T-cell (primary cell): ENCODE data around the gene SLITRK4. TPM values are rescaled to one million over a fixed set of nuclear protein-coding genes. Genes with fewer than 3 reads are reported as not detected.

Source experiments
- ATAC-seq, 4 experiments: fragments of 200-7000 bp in 3 of 4; fragments of 150-1000 bp in 1 of 4; cut with Tn5 transposase; replicated peaks in 1 of 4; 1 replicate in 3 of 4; 2 replicates in 1 of 4; pipeline ENCODE4 v1.10.0; 2021; ENCODE audit warnings: moderate library complexity in 3 of 4, mild to moderate bottlenecking in 2 of 4, moderate number of reproducible peaks in 1 of 4
- CTCF ChIA-PET, 2 donors: fragments of 300-600 bp; sonication (Branson Sonifier 250); formaldehyde crosslinking; loops; one replicate each; lab custom pipeline; 2022; ENCODE audit warnings: antibody characterized with exemption in 2 of 2; lab: Charles Lee
- POLR2A ChIA-PET, 2 donors: fragments of 300-600 bp; sonication (Branson Sonifier 250); formaldehyde crosslinking; loops; one replicate each; lab custom pipeline; 2022; ENCODE audit warnings: antibody characterized with exemption in 2 of 2; lab: Charles Lee
- DNase-seq, 35 experiments: peaks; one replicate each; pipeline versions ENCODE4 v3.0.0 to v3.0.0-alpha.2; 2013 to 2023
- H3K27ac ChIP-seq: one replicate; pipeline ENCODE4 v1.5.1; 2013; ENCODE audit warnings: low read length
- H3K27me3 ChIP-seq, 2 experiments: replicated peaks in 1 of 2; 1 replicate in 1 of 2; 2 replicates in 1 of 2; pipeline versions ENCODE4 v1.6.1 to v1.7.0; 2013; ENCODE audit warnings: low read length in 1 of 2, mixed read lengths in 1 of 2; ENCODE audit not compliant: control insufficient read depth in 2 of 2, insufficient read depth in 2 of 2; ENCODE audit errors: extremely low read depth in 1 of 2
- H3K36me3 ChIP-seq, 2 donors: 1 replicate in 1 of 2; 2 replicates in 1 of 2; pipeline versions ENCODE4 v1.6.1 to v1.7.0; 2013; ENCODE audit warnings: low read length in 1 of 2; ENCODE audit not compliant: control insufficient read depth in 2 of 2, insufficient read depth in 1 of 2; ENCODE audit errors: extremely low read depth in 1 of 2
- H3K4me1 ChIP-seq, 2 experiments: 1 replicate in 1 of 2; 2 replicates in 1 of 2; pipeline versions ENCODE4 v1.6.1 to v1.7.0; 2013; ENCODE audit warnings: low read length in 2 of 2, mixed read lengths in 1 of 2; ENCODE audit not compliant: insufficient read depth in 2 of 2, control insufficient read depth in 1 of 2; ENCODE audit errors: extremely low read depth in 1 of 2
- H3K4me3 ChIP-seq, 2 donors: 1 replicate in 1 of 2; 2 replicates in 1 of 2; pipeline versions ENCODE4 v1.5.1 to v1.7.0; 2013; ENCODE audit warnings: mild to moderate bottlenecking in 2 of 2, low read length in 1 of 2, moderate library complexity in 1 of 2; ENCODE audit not compliant: control insufficient read depth in 1 of 2; ENCODE audit errors: extremely low read depth in 1 of 2
- H3K9me3 ChIP-seq: 2 replicates; pipeline ENCODE4 v1.7.0; 2013
- H3K27ac Mint-ChIP-seq, 2 donors: one replicate each; pipeline ENCODE4 v1.8.0; 2020 to 2021; ENCODE audit warnings: mild to moderate bottlenecking in 2 of 2, mixed read lengths in 2 of 2
- H3K27me3 Mint-ChIP-seq, 2 donors: one replicate each; pipeline ENCODE4 v1.8.0; 2021 to 2022; ENCODE audit warnings: mixed read lengths in 2 of 2
- H3K36me3 Mint-ChIP-seq: one replicate; pipeline ENCODE4 v1.8.0; 2021; ENCODE audit warnings: mixed read lengths
- H3K4me1 Mint-ChIP-seq, 3 donors: one replicate each; pipeline ENCODE4 v1.8.0; 2020 to 2022; ENCODE audit warnings: mixed read lengths in 3 of 3, mild to moderate bottlenecking in 1 of 3
- H3K4me3 Mint-ChIP-seq, 3 donors: one replicate each; pipeline ENCODE4 v1.8.0; 2020 to 2022; ENCODE audit warnings: mild to moderate bottlenecking in 3 of 3, mixed read lengths in 3 of 3, moderate library complexity in 3 of 3
- H3K9me3 Mint-ChIP-seq, 3 donors: one replicate each; pipeline ENCODE4 v1.8.0; 2020 to 2022; ENCODE audit warnings: mixed read lengths in 3 of 3
- WGBS: methylation state at CpG from one replicate; pipeline ENCODE4 v1.1.5; 2013; ENCODE audit warnings: missing lambda C conversion rate; ENCODE audit not compliant: insufficient coverage; 5-methylcytosine and 5-hydroxymethylcytosine counted together
- total RNA-seq, 35 experiments: library from RNA in 6 of 35; stranded (reverse) in 6 of 35; fragments of 120-200 nt in 1 of 35; gene quantifications; one replicate each; pipeline versions ENCODE4 v1.2.1 to v1.2.4 and lab custom pipeline; 2013 to 2026

SLITRK4 gene
- total RNA-seq, 5 donors from 2014 or later (not counting 1 experiment from before 2014, with no cell fraction given) = not detected

DNA sequence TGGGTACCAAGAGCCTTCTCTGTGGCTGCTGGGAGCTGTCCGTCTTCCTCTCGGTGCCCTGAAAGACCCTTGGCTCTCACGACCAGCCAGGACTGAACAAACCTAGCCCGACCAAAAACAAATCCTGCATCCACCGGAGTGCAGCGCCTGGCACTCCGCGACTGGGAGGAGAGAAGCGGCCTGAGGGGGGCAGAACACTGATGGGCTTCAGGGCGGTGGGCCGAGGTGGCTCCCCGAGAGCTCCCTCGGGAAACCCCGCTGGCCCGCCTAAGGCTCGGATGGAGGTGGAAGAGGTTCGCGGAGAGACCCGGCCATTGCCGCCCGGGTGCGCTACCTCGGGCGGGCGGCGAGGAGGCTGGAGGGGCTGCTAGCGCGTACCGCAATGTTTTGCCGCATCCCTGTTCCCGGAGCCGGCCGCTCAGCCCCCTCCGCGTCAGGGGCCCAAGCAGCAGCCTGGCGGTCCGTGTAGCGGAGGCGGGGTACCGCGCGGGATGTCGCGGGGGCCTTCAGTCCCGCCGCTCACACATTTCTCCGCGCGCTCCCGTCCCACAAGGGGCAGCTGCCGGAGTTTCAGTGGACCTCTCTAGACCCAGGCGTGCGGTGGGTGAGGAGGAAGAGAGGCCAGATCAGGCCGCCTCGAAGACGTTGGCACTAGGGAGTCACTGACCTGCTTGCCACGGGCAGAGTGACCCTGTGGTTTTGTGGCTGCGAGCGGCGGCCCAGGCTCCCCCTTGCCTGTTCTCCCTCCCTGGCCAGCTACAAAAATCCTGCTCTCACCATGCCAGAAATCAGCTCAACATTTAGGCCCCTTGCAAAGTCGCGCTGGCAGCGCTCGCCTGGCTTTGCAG is 2.2 kb downstream of the SLITRK4 start:
- Mint-ChIP-seq H3K4me3 (no peak overlapping the region), H3K27me3 (peaks cover 18 to 45% of the 10 kb centered on the region in 2 donors), H3K36me3 (no peaks in the 10 kb centered on the region), H3K27ac (no peak overlapping the region), H3K4me1 (peaks cover 0 to 4% (median 0%) of the 10 kb centered on the region in 3 donors), H3K9me3 (no peaks in the 10 kb centered on the region)
- 7% methylated on average over 32 of the region's 64 CpGs for WGBS
- no peak for ATAC-seq
- no peak overlapping the region for H3K27ac ChIP-seq
- no peaks in the 10 kb centered on the region for H3K4me1 ChIP-seq
- H3K4me3 ChIP-seq = no peak overlapping the region
- H3K9me3 ChIP-seq = no peaks in the 10 kb centered on the region
- no peak for DNase-seq
- H3K27me3 ChIP-seq = peaks cover 0 to 20% of the 10 kb centered on the region in 2 experiments
- ChIA-PET CTCF (no interaction called here), POLR2A (no interaction called here)
- H3K36me3 ChIP-seq = no peaks in the 10 kb centered on the region

DNA sequence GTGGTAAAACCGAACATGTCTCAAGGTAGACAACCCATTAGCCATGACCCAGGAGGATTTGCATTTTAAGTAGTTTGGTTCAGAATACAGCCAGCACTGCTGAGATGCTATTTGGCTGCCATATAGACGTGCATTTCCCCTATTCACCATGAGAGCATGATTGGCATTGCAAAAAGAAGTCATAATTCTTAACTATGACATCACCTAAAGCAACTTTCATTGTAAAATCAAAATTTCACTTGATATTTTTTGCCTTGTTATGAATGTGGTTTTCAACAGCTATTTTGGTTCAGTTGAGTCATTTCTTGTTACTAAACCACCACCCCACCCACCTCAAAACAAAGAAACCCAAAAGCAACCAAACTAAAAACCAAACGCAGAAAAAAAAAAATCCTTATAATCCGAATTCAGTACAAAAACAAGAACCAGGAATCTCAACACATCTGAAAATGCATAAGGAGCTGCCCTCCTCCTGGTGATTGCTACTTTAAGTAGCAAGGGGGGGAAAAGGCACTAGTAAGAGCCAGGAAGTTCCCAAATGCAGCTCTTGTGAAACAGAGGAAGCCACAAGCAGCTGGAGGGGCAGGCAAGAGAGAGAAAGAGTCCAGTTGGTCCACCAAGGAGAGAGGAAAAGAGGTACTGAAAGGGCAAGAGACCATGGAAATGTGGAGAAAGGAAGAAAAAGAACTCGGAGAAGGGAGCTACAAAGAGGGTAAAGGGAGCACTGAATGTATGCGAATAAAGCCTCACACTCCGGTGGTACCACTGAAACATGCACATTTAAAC is 3.1 kb downstream of the SLITRK4 start:
- Mint-ChIP-seq H3K9me3 (no peaks in the 10 kb centered on the region), H3K4me1 (peaks cover 0 to 4% (median 0%) of the 10 kb centered on the region in 3 donors), H3K27me3 (peaks cover 18 to 49% of the 10 kb centered on the region in 2 donors), H3K4me3 (no peak overlapping the region), H3K27ac (no peak overlapping the region), H3K36me3 (no peaks in the 10 kb centered on the region)
- no CpG with 5 or more reads among the region's 7 CpGs for WGBS
- no peak overlapping the region for H3K4me3 ChIP-seq
- no peaks in the 10 kb centered on the region for H3K9me3 ChIP-seq
- DNase-seq (no peak), ATAC-seq (no peak)
- H3K27me3 ChIP-seq = peaks cover 0 to 20% of the 10 kb centered on the region in 2 experiments
- H3K4me1 ChIP-seq = no peaks in the 10 kb centered on the region
- CTCF ChIA-PET = no interaction called here
- no peak overlapping the region for H3K27ac ChIP-seq
- POLR2A ChIA-PET = no interaction called here
- no peaks in the 10 kb centered on the region for H3K36me3 ChIP-seq

DNA sequence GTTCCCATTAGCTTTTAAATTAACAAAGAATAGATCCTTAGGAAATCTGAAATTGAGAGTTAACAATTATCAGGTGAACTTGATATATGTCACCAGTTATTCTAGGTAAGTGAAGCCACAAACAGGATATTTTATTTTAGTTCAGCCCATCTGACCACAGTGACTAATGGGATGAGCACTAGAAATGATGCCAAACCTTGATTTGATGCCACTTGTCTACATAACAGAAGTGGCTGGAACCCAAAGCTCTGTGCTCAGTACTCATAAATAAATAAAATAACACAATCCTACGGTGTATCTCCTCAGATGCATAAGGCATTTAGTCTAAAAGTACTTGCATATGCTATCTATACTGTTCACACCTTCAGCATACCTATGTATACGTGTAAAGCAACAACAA is 12.2 kb downstream of the SLITRK4 start:
- Histone ChIP-seq H3K9me3 (no peaks in the 10 kb centered on the region), H3K36me3 (no peaks in the 10 kb centered on the region), H3K4me1 (no peaks in the 10 kb centered on the region), H3K27ac (no peak overlapping the region), H3K27me3 (no peaks in the 10 kb centered on the region), H3K4me3 (no peak overlapping the region)
- Mint-ChIP-seq H3K9me3 (no peaks in the 10 kb centered on the region), H3K27ac (no peak overlapping the region), H3K4me3 (no peak overlapping the region), H3K27me3 (peaks cover 0 to 4% of the 10 kb centered on the region in 2 donors), H3K36me3 (no peaks in the 10 kb centered on the region), H3K4me1 (no peaks in the 10 kb centered on the region)
- ATAC-seq (no peak), DNase-seq (no peak)
- CTCF ChIA-PET = no interaction called here
- 67% methylated on average over 2 of the region's 2 CpGs for WGBS
- POLR2A ChIA-PET = interaction anchor here in 1 of 2 donors (0.8 kb wide), 1 partner anchor 1258 kb away, joined by 5 read pairs; no protein-coding TSS in a partner anchor

DNA sequence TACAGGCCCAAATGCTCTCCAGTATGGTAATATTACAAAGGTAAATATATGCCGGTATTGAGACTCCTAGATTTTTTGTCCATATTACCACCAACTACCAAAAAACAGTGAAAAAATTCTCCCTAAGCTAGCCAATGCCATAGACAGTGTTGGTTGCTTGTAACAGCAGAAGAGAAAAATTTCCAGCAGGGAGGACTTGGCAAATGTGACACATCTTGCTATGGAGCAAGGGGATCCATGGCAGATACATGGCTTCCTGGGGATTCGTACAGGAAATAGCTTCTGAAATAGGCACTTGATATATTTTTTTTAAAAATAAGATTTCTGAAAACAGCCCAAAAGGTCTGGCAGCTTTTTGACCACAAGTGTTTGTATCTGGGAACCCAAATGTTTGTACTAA is 14.6 kb downstream of the SLITRK4 start:
- H3K27ac Mint-ChIP-seq = no peak overlapping the region
- no peak overlapping the region for H3K4me3 Mint-ChIP-seq
- no peak overlapping the region for H3K4me3 ChIP-seq
- H3K4me1 Mint-ChIP-seq = no peaks in the 10 kb centered on the region
- WGBS = 60% methylated on average over 1 of the region's 2 CpGs
- CTCF ChIA-PET = no interaction called here
- POLR2A ChIA-PET = no interaction called here
- no peaks in the 10 kb centered on the region for H3K36me3 ChIP-seq
- no peaks in the 10 kb centered on the region for H3K27me3 Mint-ChIP-seq
- no peak for ATAC-seq
- no peaks in the 10 kb centered on the region for H3K27me3 ChIP-seq
- no peaks in the 10 kb centered on the region for H3K9me3 ChIP-seq
- no peaks in the 10 kb centered on the region for H3K9me3 Mint-ChIP-seq
- no peaks in the 10 kb centered on the region for H3K36me3 Mint-ChIP-seq
- no peak overlapping the region for H3K27ac ChIP-seq
- no peaks in the 10 kb centered on the region for H3K4me1 ChIP-seq
- DNase-seq = no peak

DNA sequence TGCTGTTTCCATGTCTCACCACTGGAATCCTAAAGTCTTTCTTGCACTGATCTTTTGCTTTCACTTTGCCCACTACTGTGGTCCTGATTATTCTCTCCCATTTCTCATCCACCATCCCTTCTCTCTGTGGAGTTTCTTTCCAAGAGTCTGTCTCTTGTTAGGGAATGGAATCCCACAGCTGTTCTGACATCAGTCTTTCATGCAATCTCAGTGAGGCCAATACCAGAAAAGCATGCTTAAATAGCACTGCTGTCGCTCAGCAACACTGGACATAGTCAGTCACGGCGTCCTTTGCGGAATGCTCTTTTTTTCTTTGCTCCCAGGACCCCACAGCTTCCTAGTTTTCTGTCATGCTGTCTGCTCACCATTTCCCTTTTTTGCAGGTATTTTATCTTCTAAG is 20.1 kb downstream of the SLITRK4 start:
- no peaks in the 10 kb centered on the region for H3K9me3 ChIP-seq
- H3K36me3 ChIP-seq = no peaks in the 10 kb centered on the region
- no peaks in the 10 kb centered on the region for H3K4me1 ChIP-seq
- Mint-ChIP-seq H3K36me3 (no peaks in the 10 kb centered on the region), H3K9me3 (peaks cover 0 to 10% (median 7%) of the 10 kb centered on the region in 3 donors), H3K4me3 (no peak overlapping the region), H3K4me1 (no peaks in the 10 kb centered on the region), H3K27ac (no peak overlapping the region), H3K27me3 (peaks cover 0 to 3% of the 10 kb centered on the region in 2 donors)
- no peaks in the 10 kb centered on the region for H3K27me3 ChIP-seq
- 100% methylated on average over 1 of the region's 4 CpGs for WGBS
- ATAC-seq (no peak), DNase-seq (no peak)
- no peak overlapping the region for H3K4me3 ChIP-seq
- ChIA-PET CTCF (no interaction called here), POLR2A (no interaction called here)
- no peak overlapping the region for H3K27ac ChIP-seq

DNA sequence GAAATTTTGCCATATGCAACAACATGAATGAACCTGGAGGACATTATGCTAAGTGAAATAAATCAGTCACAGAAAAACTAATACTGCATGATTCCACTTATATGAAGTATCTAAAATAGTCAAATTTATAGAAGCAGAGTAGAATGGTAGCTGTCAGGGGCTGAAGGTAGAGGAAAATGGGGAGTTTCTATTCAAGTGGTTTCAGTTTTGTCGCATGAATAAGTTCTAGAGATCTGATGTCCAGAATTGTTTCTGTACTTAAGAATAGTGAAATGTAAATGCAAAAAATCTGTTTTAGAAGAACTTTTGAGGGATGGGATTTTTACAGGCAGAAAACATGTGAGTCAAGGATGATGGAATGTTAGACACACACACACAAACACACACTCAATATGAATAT is 34.1 kb downstream of the SLITRK4 start:
- H3K9me3 Mint-ChIP-seq = peaks cover 0 to 3% (median 0%) of the 10 kb centered on the region in 3 donors

More for the DNA sequence above, 34.1 kb downstream of the SLITRK4 start:
- Histone ChIP-seq H3K36me3 (no peaks in the 10 kb centered on the region), H3K4me1 (no peaks in the 10 kb centered on the region), H3K4me3 (no peak overlapping the region), H3K27me3 (no peaks in the 10 kb centered on the region), H3K27ac (no peak overlapping the region), H3K9me3 (no peaks in the 10 kb centered on the region)
- DNase-seq (no peak), ATAC-seq (no peak)
- no peaks in the 10 kb centered on the region for H3K36me3 Mint-ChIP-seq
- no peak overlapping the region for H3K4me3 Mint-ChIP-seq
- ChIA-PET POLR2A (no interaction called here), CTCF (no interaction called here)
- no peaks in the 10 kb centered on the region for H3K4me1 Mint-ChIP-seq
- WGBS = no CpG with 5 or more reads among the region's 1 CpG
- H3K27me3 Mint-ChIP-seq = peaks cover 0 to 6% of the 10 kb centered on the region in 2 donors
- H3K27ac Mint-ChIP-seq = no peak overlapping the region
